Measurements from ENCODE around the gene TBC1D16. TPM values are rescaled to one million over a fixed set of nuclear protein-coding genes. Genes with fewer than 3 reads are reported as not detected.

TBC1D16 gene
- total and polyA plus RNA-seq, 2 donors (not counting 1 experiment from before 2014, with no cell fraction given): 0.82 to 2.7 TPM

- H3K4me2 ChIP-seq (replicated peaks; ENCODE audit: low read depth, low read length, poor library complexity, severe bottlenecking): no peak overlapping the region
- no peaks in the 10 kb centered on the region for H3K9me3 ChIP-seq (ENCODE audit: control extremely low read depth in 1 of 3, control insufficient read depth in 2 of 3, insufficient read depth in 1 of 3, low read length in 2 of 3)
- Mint-ChIP-seq H3K4me1 (no peaks in the 10 kb centered on the region), H3K27me3 (no peaks in the 10 kb centered on the region), H3K9me3 (ENCODE audit: insufficient read depth) (no peaks in the 10 kb centered on the region), H3K27ac (no peak overlapping the region), H3K4me3 (no peak overlapping the region)
- H4K20me1 ChIP-seq (ENCODE audit: control insufficient read depth, insufficient read depth, low read length, poor library complexity, severe bottlenecking): no peaks in the 10 kb centered on the region
- H3K27me3 ChIP-seq (replicated peaks in 1 of 4; ENCODE audit: control extremely low read depth in 1 of 4, control insufficient read depth in 3 of 4, insufficient read depth in 4 of 4, low read length in 3 of 4): no peaks in the 10 kb centered on the region
- H3K36me3 ChIP-seq (replicated peaks in 1 of 2; ENCODE audit: control extremely low read depth in 1 of 2, control insufficient read depth in 1 of 2, extremely low read depth in 1 of 2, insufficient read depth in 2 of 2, low read length in 1 of 2): no peaks in the 10 kb centered on the region
- no peak overlapping the region for H3K9ac ChIP-seq (ENCODE audit: low read length)
- H3K4me1 ChIP-seq (ENCODE audit: control insufficient read depth in 2 of 2, insufficient read depth in 2 of 2, low read length in 2 of 2): no peaks in the 10 kb centered on the region
- H2AFZ ChIP-seq (ENCODE audit: insufficient read depth, low read depth, low read length, poor library complexity, severe bottlenecking): no peak overlapping the region
- ATAC-seq (ENCODE audit: low read depth) (no peak), DNase-seq (no peak)
- WGBS (ENCODE audit: insufficient coverage): 92% methylated on average over 15 of the region's 23 CpGs
- ChIA-PET CTCF (no interaction called here), POLR2A (no interaction called here)
- TF ChIP-seq CTCF (IDR thresholded peaks at IDR 0.05) (no peak), EZH2 (IDR thresholded peaks at IDR 0.05; ENCODE audit: borderline replicate concordance, insufficient read depth, low read depth, low read length, poor library complexity, severe bottlenecking) (no peak)
- intact Hi-C loops (cut with micrococcal nuclease): no loop called here
- H3K79me2 ChIP-seq (ENCODE audit: control insufficient read depth, insufficient read depth, low read length): no peaks in the 10 kb centered on the region
- H3K27ac ChIP-seq (ENCODE audit: low read length in 2 of 2): no peak overlapping the region
- H3K4me3 ChIP-seq (ENCODE audit: control extremely low read depth in 1 of 5, extremely low read depth in 1 of 5, insufficient read depth in 1 of 5, low read depth in 2 of 5, low read length in 4 of 5): no peak overlapping the region
Measured at GRCh38 chr17:79981661-79982101, 54.0 kb downstream of the TBC1D16 start.

GRCh38 chr17:79981090-79981489 lies 54.6 kb downstream of the TBC1D16 start:
- H3K27me3 Mint-ChIP-seq: no peaks in the 10 kb centered on the region
- Histone ChIP-seq H3K4me2 (replicated peaks; ENCODE audit: low read depth, low read length, poor library complexity, severe bottlenecking) (no peak overlapping the region), H3K27me3 (replicated peaks in 1 of 4; ENCODE audit: control extremely low read depth in 1 of 4, control insufficient read depth in 3 of 4, insufficient read depth in 4 of 4, low read length in 3 of 4) (no peaks in the 10 kb centered on the region), H3K36me3 (replicated peaks in 1 of 2; ENCODE audit: control extremely low read depth in 1 of 2, control insufficient read depth in 1 of 2, extremely low read depth in 1 of 2, insufficient read depth in 2 of 2, low read length in 1 of 2) (no peaks in the 10 kb centered on the region), H4K20me1 (ENCODE audit: control insufficient read depth, insufficient read depth, low read length, poor library complexity, severe bottlenecking) (no peaks in the 10 kb centered on the region), H3K79me2 (ENCODE audit: control insufficient read depth, insufficient read depth, low read length) (no peaks in the 10 kb centered on the region), H3K4me3 (ENCODE audit: control extremely low read depth in 1 of 5, extremely low read depth in 1 of 5, insufficient read depth in 1 of 5, low read depth in 2 of 5, low read length in 4 of 5) (no peak overlapping the region), H2AFZ (ENCODE audit: insufficient read depth, low read depth, low read length, poor library complexity, severe bottlenecking) (no peak overlapping the region), H3K27ac (ENCODE audit: low read length in 2 of 2) (no peak overlapping the region), H3K9me3 (ENCODE audit: control extremely low read depth in 1 of 3, control insufficient read depth in 2 of 3, insufficient read depth in 1 of 3, low read length in 2 of 3) (no peaks in the 10 kb centered on the region), H3K9ac (ENCODE audit: low read length) (no peak overlapping the region), H3K4me1 (ENCODE audit: control insufficient read depth in 2 of 2, insufficient read depth in 2 of 2, low read length in 2 of 2) (no peaks in the 10 kb centered on the region)
- intact Hi-C loops (cut with micrococcal nuclease): no loop called here
- H3K27ac Mint-ChIP-seq: no peak overlapping the region
- no peaks in the 10 kb centered on the region for H3K9me3 Mint-ChIP-seq (ENCODE audit: insufficient read depth)
- H3K4me3 Mint-ChIP-seq: no peak overlapping the region
- no peak for ATAC-seq (ENCODE audit: low read depth)
- ChIA-PET CTCF (no interaction called here), POLR2A (no interaction called here)
- no peaks in the 10 kb centered on the region for H3K4me1 Mint-ChIP-seq
- WGBS (ENCODE audit: insufficient coverage): 95% methylated on average over 14 of the region's 15 CpGs
- DNase-seq: no peak
- TF ChIP-seq CTCF (IDR thresholded peaks at IDR 0.05): no peak
- TF ChIP-seq EZH2 (IDR thresholded peaks at IDR 0.05; ENCODE audit: borderline replicate concordance, insufficient read depth, low read depth, low read length, poor library complexity, severe bottlenecking): no peak

Data from B cell (primary cell).